ENCODE data around the gene EVL. TPM values are rescaled to one million over a fixed set of nuclear protein-coding genes. Genes with fewer than 3 reads are reported as not detected.

EVL gene
- total RNA-seq, 1 donor from 2014 or later: 69.2 TPM

- no peak overlapping the region for H3K4me3 ChIP-seq (ENCODE audit: low read depth, low read length)
- TF ChIP-seq, protein P1, sequence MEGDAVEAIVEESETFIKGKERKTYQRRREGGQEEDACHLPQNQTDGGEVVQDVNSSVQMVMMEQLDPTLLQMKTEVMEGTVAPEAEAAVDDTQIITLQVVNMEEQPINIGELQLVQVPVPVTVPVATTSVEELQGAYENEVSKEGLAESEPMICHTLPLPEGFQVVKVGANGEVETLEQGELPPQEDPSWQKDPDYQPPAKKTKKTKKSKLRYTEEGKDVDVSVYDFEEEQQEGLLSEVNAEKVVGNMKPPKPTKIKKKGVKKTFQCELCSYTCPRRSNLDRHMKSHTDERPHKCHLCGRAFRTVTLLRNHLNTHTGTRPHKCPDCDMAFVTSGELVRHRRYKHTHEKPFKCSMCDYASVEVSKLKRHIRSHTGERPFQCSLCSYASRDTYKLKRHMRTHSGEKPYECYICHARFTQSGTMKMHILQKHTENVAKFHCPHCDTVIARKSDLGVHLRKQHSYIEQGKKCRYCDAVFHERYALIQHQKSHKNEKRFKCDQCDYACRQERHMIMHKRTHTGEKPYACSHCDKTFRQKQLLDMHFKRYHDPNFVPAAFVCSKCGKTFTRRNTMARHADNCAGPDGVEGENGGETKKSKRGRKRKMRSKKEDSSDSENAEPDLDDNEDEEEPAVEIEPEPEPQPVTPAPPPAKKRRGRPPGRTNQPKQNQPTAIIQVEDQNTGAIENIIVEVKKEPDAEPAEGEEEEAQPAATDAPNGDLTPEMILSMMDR (conservative IDR thresholded peaks at IDR 0.05; ENCODE audit: low read depth, low read length): no peak
- DNase-seq (ENCODE audit: low read depth): no peak
Observed at GRCh38 chr14:100081997-100082625, 16.9 kb downstream of the EVL start.

DNA sequence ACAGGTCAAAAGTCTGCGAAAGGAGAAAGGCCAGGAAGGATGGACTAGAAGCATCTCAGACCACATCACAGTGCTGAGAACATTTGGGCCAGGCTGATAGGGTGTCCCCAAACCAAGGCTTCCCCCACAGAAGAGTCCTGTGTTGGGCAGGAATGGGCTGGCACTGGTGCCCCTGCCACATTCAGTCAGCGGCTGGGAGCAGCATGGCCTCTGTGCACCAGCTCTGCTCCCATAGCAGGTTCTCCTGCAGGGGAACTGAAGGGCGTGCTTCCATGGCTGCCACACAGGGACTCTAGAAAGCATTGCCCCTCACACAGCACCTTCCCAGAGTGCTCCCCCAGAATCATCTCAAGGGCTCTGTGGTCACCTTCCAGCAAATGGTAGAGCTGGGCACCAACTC lies 17.5 kb downstream of the EVL start:
- TF ChIP-seq, protein P1 (conservative IDR thresholded peaks at IDR 0.05; ENCODE audit: low read depth, low read length): no peak

DNA sequence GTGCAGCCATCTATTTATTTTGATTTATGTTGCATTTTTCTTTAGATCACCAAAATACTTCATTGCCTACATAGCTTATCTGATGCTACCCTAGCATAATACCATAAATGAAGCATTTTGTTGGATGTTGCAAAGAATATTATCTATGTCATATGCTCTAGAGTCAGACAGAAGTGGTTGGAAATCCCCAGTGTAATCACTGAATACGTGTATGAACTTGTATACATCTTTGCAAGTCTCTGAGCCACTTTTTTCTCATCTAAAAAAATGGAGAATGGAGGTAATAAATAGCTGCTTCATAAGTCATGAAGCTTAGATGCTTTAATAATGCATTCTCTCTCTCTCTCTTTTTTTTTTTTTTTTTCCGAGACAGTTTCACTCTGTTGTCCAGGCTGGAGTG lies 18.5 kb downstream of the EVL start:
- no peak overlapping the region for H3K4me3 ChIP-seq (ENCODE audit: low read depth, low read length)
- TF ChIP-seq, protein P1 (conservative IDR thresholded peaks at IDR 0.05; ENCODE audit: low read depth, low read length): no peak
- DNase-seq (ENCODE audit: low read depth): no peak

More for the DNA sequence above, 17.5 kb downstream of the EVL start:
- no peak for DNase-seq (ENCODE audit: low read depth)
- no peak overlapping the region for H3K4me3 ChIP-seq (ENCODE audit: low read depth, low read length)

DNA sequence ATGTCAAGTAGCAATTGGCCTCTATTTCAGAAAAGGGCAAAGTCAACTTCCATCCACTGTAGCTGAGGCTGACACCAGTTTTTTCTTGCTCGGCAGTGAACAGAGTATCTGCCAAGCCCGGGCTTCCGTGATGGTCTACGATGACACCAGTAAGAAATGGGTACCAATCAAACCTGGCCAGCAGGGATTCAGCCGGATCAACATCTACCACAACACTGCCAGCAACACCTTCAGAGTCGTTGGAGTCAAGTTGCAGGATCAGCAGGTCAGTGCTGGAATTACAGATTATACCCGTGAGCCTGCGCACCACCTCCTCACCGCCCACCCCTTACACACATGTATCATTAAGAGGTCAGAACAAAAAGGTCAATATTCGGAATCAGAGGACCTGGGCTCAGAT lies 19.4 kb downstream of the EVL start:
- TF ChIP-seq, protein P1 (conservative IDR thresholded peaks at IDR 0.05; ENCODE audit: low read depth, low read length): no peak
- H3K4me3 ChIP-seq (ENCODE audit: low read depth, low read length): no peak overlapping the region
- no peak for DNase-seq (ENCODE audit: low read depth)

GRCh38 chr14:100085462-100085861 lies 20.2 kb downstream of the EVL start:
- H3K4me3 ChIP-seq (ENCODE audit: low read depth, low read length): no peak overlapping the region
- TF ChIP-seq, protein P1 (conservative IDR thresholded peaks at IDR 0.05; ENCODE audit: low read depth, low read length): no peak
- DNase-seq (ENCODE audit: low read depth): no peak

DNA sequence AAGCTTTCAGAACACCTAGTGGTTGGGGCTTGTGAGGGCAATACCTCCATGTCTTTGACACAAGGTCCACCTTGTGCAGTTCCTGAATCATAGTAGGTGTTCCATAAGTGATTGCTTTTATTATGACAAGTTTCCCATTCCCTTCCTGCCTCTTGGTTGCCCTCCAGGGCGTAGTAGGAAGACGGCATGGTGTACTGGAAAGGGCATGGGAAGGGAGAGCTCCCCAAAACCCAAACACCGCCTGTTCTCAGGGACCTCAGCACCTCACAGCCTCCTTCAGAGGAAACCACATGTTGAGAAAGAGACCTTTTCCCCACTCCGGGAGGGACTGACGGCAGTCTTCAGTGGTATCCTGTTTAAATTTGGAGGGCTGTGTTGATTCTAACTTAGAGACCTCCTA lies 21.1 kb downstream of the EVL start:
- no peak for DNase-seq (ENCODE audit: low read depth)
- TF ChIP-seq, protein P1 (conservative IDR thresholded peaks at IDR 0.05; ENCODE audit: low read depth, low read length): no peak
- no peak overlapping the region for H3K4me3 ChIP-seq (ENCODE audit: low read depth, low read length)

DNA sequence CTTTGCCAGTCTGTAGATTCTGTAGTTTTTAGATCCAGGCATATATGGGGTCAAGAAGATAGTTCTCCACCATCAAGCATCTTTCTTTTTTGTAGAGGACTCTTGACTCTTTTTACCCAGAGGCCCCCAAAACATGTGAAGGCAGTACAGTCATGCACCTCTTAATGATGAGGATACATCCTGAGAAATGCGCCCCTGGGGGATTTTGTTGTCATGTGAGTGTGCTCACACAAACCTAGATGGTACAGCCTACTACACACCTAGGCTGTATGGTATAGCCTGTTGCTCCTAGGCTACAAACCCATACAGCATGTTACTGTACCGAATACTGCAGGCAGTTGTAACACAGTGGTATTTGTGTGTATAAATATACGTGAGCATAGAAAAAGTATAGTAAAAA lies 23.0 kb downstream of the EVL start:
- no peak for DNase-seq (ENCODE audit: low read depth)
- TF ChIP-seq, protein P1 (conservative IDR thresholded peaks at IDR 0.05; ENCODE audit: low read depth, low read length): no peak
- H3K4me3 ChIP-seq (ENCODE audit: low read depth, low read length): no peak overlapping the region
